Suprapubic skin (tissue), 4 donors: ENCODE data around the gene ATP8B3.

Experiments
- CTCF ChIP-seq, 2 donors: fragments of 200-600 bp in 1 of 2; fragments of 450-650 bp in 1 of 2; sonication (generic) in 1 of 2; IDR thresholded peaks; one replicate each; pipeline ENCODE4 v1.5.1; 2016 to 2019; ENCODE audit warnings: antibody characterized with exemption in 2 of 2, mild to moderate bottlenecking in 1 of 2, moderate library complexity in 1 of 2
- EP300 ChIP-seq: sonication (generic); formaldehyde crosslinking; IDR thresholded peaks from one replicate; pipeline ENCODE4 v1.6.1; 2017; ENCODE audit warnings: antibody characterized with exemption
- POLR2A ChIP-seq, 2 donors: fragments of 450-650 bp; IDR thresholded peaks; one replicate each; pipeline ENCODE4 v1.6.1; 2017; ENCODE audit warnings: antibody characterized with exemption in 2 of 2, mild to moderate bottlenecking in 2 of 2, moderate library complexity in 2 of 2
- POLR2AphosphoS5 ChIP-seq, 3 donors: sonication (generic); formaldehyde crosslinking; IDR thresholded peaks; one replicate each; pipeline ENCODE4 v1.6.1; 2017; ENCODE audit warnings: antibody characterized with exemption in 3 of 3

- no peak for TF ChIP-seq CTCF (IDR thresholded peaks at IDR 0.05)
- TF ChIP-seq POLR2AphosphoS5 (IDR thresholded peaks at IDR 0.05) = no peak
- TF ChIP-seq EP300 = no peak
- no peak for TF ChIP-seq POLR2A (IDR thresholded peaks at IDR 0.05)
Measured at GRCh38 chr19:1758231-1758577, 53.9 kb downstream of the ATP8B3 start.
